Kidney glomerular epithelial cell (primary cell): Measurements from ENCODE around the gene AATK.
"Not testable (repeated sequence)": the region's sequence is repeated elsewhere in the genome, so short reads cannot be mapped to it uniquely, and the experiment has no call there.

Experiments used
- DNase-seq: peaks from one replicate; lab custom pipeline; 2025; lab: John Stamatoyannopoulos, UW

AATK gene

DNA sequence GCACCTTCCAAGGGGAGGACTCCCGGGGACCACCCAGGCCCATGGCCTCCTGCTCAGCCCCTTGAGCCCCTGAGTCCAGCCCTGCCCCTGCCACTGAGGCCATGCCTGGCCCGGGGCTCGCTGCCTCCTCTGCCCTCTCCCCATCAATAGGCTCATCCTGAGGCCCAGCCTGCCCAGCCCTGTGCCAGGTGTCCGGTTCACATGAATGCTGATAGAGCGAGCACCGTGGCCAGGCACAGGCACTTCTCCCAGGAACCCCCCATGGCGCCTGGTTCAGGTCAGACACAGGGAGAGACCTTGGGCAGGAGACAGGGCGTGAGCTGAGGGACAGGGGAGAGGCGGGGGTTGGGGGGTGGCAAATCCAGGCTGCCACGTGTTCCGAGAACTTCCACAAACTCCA lies 3.5 kb downstream of the AATK start:
- no peak for DNase-seq

GRCh38 chr17:81161972-81162371 lies 4.0 kb downstream of the AATK start:
- DNase-seq: no peak

DNA sequence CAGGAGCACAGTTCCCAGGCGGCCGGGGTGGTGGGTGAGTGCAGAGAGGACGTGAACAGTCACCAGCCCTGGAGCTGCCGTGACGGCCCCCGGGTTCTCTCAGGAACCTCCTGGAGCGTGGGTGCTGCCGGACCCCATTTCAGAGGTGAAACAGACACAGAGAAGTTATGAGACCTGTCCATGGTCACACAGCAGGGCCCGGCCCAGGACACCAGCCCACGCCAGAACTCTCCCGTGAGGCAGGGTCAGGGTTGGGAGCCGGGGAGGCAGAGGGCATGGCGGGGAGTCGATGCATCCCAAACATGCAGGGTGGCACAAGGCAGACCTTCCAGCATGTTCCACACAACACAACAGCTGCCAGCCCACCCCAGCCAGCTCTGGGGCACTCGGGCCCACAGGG lies 4.5 kb downstream of the AATK start:
- DNase-seq: no peak

- DNase-seq: no peak
These were observed 5.1 kb downstream of the AATK start for GRCh38 chr17:81160747-81161453.

GRCh38 chr17:81160306-81160705 lies 5.7 kb downstream of the AATK start:
- DNase-seq: no peak

GRCh38 chr17:81159611-81160265 lies 6.3 kb downstream of the AATK start:
- DNase-seq: no peak

- no peak for DNase-seq
These were observed 7.1 kb downstream of the AATK start for GRCh38 chr17:81158688-81159590.

GRCh38 chr17:81157848-81158687 lies 8.0 kb downstream of the AATK start:
- no peak for DNase-seq

DNA sequence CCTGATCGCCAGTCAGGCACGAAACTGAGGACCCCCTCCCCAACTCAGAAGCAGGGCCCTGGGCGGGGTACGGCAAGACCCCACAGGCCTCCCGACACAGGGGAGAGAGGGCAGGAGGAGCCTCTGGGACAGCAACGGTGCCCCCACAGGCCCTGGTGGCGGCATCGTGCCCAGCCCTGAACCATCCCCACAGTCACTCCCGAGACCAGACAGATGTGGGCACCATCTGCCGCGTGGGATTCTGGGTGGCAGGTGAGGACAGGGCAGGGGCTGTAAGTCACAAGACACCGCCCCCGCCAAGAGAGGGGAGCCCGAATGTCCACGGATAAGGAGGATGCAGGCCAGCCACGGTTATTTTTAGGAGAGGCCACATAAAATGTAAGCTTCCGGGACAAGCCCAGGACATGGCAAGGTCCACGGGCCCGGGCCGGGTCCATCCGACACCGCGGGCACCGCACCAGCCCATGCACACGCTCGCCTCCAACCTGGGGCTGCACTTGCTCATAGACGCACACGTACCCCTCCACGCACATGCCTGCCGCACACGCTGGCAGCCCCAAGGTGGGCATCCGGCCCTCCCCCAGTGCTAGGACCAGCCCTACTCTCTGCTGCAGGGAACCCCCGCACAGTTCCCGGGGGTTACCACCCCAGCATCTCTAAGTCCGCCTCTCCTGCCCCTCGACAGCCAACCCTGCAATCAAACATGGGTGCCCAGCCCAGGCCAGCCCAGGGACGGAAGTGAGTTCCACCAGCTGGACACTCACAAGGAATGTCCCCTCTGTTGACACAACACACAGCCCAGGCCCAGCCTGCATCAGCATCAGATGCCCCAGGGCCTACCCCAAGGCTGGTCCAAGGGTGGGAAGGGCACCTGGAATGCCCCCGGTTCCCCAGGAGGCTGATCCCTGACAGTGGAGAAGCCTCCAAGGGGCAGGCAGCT lies 8.9 kb downstream of the AATK start:
- no peak for DNase-seq

- no peak for DNase-seq
These were observed 11.1 kb downstream of the AATK start for GRCh38 chr17:81154961-81155360.

GRCh38 chr17:81154016-81154415 lies 12.0 kb downstream of the AATK start:
- DNase-seq: not testable (repeated sequence)

DNA sequence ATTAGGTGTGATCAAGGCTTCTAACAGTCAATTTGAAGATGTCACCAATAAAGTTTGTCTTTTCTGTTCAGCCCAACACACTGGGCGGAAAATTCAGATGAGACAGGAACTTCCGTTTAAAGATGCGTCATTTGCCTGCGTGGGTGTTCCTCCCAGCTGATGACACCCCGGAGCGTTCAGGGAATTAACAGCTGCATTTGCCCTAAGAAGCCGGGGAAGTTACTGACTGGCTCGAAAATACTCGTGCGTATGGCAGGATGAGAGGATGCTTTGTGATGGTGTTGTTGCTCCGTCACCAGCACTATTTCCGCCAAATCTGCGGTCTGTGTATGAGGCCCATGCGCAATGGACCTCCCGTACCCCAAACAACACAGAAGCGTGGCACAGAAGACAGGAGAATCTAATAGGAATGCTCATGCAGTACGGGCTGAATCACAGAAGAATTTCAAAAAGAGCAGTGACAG lies 12.6 kb downstream of the AATK start:
- no peak for DNase-seq

- DNase-seq: no peak
These were observed 13.7 kb downstream of the AATK start for GRCh38 chr17:81152288-81152828.

DNA sequence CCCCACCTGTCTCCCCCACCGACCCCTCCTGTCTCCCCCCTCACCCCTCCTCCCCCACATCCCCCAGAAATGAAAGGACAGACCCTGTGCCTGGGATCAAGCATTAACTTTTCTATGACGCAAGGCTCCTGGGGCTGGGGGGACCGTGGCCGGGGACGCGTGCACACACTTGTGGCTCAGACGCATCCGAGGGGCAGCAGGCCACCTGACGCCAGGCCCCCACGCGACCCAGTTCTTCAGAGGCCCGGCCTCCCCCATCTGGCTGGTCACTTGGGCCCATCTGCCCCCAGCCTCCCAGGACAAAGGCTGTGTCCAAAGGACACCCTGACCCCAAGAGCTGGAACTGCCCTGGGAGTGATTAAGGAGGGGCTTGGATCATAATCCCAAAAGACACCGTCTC lies 14.7 kb downstream of the AATK start:
- no peak for DNase-seq

- DNase-seq: no peak
These were observed 15.5 kb downstream of the AATK start for GRCh38 chr17:81150377-81151077.

DNA sequence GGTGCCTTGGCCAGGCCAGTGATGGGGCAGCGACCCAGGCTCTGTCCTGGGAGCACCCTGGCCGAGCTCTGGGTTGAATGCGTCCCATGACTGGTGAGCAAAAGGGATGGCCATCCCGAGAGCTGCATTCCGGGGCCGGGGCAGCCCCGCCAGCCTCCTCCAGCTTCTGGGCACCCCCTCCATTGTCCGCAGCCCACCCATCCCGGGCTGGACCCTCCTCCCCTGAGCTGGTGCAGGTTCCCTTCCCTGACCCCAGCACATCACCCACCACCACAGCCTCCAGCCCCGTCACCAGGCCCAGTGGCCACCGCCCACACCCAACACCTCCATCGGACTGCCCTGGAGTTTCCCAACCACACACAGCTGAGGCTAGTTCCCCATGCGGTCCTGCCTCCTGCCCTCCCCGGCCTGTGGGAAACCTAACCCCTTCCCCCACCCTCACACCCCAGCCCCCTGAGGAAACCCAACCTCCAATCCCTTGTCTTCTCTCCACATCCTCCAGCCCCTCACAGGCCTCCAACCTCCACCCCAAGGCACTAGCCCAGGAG lies 17.0 kb downstream of the AATK start:
- no peak for DNase-seq

GRCh38 chr17:81148571-81148970 lies 17.4 kb downstream of the AATK start:
- DNase-seq: no peak

- no peak for DNase-seq
These were observed 18.3 kb downstream of the AATK start for GRCh38 chr17:81147701-81148100.

DNA sequence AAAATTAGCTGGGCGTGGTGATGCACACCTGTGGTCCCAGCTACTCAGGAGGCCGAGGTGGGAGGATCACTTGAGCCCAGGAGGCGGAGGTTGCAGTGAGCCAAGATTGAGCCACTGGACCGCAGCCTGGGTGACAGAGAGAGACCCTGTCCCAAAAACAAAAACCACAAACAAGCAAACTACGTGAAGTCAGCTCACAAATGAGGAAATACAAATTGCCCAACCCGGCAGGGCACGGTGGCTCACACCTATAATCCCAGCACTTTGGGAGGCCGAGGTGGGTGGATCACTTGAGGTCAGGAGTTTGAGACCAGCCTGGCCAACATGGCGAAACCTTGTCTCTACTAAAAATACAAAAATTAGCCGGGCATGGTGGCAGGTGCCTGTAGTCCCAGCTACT lies 19.8 kb downstream of the AATK start:
- not testable (repeated sequence) for DNase-seq

- no peak for DNase-seq
These were observed 21.6 kb downstream of the AATK start for GRCh38 chr17:81144423-81144781.
